ENCODE results near the gene HNRNPF.
A peak's percentile ranks its signal among the peaks of the same experiment; 100 is the strongest.

The HNRNPF gene

GRCh38 chr10:43353495-43354329, 55.3 kb downstream of the HNRNPF start:
- FAIRE-seq (no peak), DNase-seq (ENCODE audit: insufficient read length, low spot score) (no peak)

GRCh38 chr10:43352951-43353350, 56.0 kb downstream of the HNRNPF start:
- FAIRE-seq (no peak), DNase-seq (ENCODE audit: insufficient read length, low spot score) (no peak)

More at GRCh38 chr10:43353495-43354329, 55.3 kb downstream of the HNRNPF start:
- TF ChIP-seq CTCF (IDR thresholded peaks at IDR 0.05; ENCODE audit: insufficient read depth, missing control alignments): no peak

GRCh38 chr10:43351301-43351700, 57.7 kb downstream of the HNRNPF start:
- no peak for FAIRE-seq
- no peak for DNase-seq (ENCODE audit: insufficient read length, low spot score)
- no peak for TF ChIP-seq CTCF (IDR thresholded peaks at IDR 0.05; ENCODE audit: insufficient read depth, missing control alignments)

More at GRCh38 chr10:43352951-43353350, 56.0 kb downstream of the HNRNPF start:
- no peak for TF ChIP-seq CTCF (IDR thresholded peaks at IDR 0.05; ENCODE audit: insufficient read depth, missing control alignments)

GRCh38 chr10:43350686-43351085, 58.3 kb downstream of the HNRNPF start:
- FAIRE-seq: no peak
- DNase-seq (ENCODE audit: insufficient read length, low spot score): no peak
- TF ChIP-seq CTCF (IDR thresholded peaks at IDR 0.05; ENCODE audit: insufficient read depth, missing control alignments): no peak

- TF ChIP-seq CTCF (IDR thresholded peaks at IDR 0.05; ENCODE audit: insufficient read depth, missing control alignments): no peak
- FAIRE-seq (no peak), DNase-seq (ENCODE audit: insufficient read length, low spot score) (no peak)
Observed at GRCh38 chr10:43350156-43350555, 58.8 kb downstream of the HNRNPF start.

GRCh38 chr10:43348511-43349312, 60.3 kb downstream of the HNRNPF start:
- TF ChIP-seq CTCF (IDR thresholded peaks at IDR 0.05; ENCODE audit: insufficient read depth, missing control alignments): peak; percentile 95
- no peak for FAIRE-seq
- peak; percentile 80 for DNase-seq (ENCODE audit: insufficient read length, low spot score)

Measured in D721Med (cell line).